Measurements from ENCODE around the gene DGAT2L6.
"Not testable (repeated sequence)": the region's sequence is repeated elsewhere in the genome, so short reads cannot be mapped to it uniquely, and the experiment has no call there.

Gene DGAT2L6

DNA sequence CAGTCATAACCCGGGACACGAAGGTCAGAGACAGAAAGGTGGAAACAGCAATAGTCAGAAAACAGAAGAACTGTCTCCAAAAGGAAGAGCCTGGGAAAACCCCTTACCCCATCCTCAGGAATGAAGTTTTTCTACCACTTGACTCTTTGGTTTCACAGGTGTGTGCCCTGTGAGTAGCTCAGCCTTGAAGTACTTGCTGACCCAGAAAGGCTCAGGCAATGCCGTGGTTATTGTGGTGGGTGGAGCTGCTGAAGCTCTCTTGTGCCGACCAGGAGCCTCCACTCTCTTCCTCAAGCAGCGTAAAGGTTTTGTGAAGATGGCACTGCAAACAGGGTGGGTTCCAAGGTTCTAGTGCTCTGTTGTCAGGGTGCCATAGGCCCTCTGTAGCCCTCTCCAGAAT, 24.4 kb downstream of the DGAT2L6 start:
- no peak for DNase-seq

DNA sequence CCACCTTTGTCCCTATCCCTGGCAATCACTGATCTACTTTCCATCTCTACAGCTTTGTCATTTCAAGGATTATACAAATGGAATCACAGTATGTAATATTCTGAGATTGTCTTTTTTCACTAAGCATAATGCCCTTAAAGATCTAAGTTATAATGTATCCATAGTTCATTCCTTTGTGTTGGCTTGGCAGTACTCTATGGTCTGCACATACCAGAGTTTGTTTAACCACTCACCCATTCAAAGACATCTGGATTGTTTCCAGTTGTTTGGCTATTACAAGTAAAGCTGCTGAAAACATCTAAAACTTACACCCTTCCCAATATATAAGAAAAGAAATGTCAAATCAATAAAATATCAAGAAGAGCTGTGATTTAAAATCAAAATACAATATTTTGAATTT, 31.2 kb downstream of the DGAT2L6 start:
- no peak for DNase-seq

DNA sequence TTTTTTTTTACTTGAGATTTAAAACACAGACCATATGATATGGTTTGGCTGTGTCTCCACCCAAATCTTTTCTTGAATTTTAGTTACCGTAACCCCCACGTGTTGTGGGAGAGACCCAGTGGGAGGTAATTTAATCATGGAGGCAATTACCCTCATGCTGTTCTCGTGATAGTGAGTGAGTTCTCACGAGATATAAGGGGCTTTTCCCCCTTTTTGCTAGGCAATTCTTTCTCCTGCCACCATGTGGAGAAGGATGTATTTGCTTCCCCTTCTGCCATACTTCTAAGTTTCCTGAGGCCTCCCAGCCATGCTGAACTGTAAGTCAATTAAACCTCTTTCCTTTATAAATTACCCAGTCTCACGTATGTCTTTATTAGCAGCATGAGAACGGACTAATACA, 32.3 kb downstream of the DGAT2L6 start:
- DNase-seq = not testable (repeated sequence)

DNA sequence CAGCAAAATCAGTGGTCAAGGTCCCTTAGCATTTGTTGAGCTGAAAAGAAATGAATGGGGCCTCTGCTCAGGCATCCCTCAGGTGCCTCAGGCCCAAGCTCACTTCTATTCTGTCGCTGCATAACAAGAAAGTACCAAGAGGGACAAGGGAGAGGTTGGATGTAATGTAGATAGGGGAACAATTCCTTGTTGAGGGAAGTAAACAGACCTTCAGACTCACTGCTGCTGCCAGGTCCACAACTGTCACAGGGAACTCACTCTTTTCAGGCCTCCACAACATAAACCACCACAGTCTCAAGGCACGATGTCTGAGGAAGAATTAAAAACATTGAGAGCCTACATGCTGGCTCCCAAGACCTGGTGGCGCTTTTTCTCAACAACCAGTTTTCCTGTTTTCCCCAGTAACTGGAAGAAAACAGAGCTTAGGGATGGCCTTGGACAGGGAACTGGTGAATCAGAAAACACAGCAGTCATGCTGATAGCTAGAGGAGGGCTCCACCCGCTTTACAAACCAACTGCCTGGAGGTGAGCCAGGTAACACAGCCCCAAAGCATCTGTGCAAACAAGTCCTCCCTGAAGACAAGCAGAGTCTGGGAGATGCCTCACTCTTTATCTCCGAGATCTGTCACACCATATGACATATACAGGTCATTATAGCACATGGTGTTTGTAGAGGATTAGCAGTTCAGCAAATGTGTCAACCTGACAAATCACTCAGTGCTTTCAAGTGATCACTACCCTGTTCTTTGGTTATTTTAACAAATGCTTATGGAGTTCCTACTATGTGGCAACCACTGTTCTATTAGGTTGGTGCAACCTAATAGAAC, 42.9 kb downstream of the DGAT2L6 start:
- no peak for DNase-seq

DNA sequence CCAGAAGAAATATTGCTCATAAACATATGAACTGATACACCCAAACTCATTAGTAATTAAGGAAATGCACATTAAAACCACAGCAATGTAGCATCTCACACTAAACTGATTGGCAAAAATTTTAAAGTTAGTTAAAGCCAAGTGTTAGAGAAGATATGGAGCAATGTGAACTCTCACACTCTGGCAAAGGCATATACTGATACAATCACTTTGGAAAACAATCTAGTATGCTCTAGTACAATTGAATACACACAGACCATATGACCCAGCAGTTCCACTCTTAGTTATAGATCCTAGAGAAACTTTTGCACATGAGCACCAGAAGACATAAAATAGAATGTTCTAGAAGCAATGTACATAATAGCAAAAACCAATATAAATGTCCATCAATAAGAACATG, 48.8 kb downstream of the DGAT2L6 start:
- DNase-seq = no peak

DNA sequence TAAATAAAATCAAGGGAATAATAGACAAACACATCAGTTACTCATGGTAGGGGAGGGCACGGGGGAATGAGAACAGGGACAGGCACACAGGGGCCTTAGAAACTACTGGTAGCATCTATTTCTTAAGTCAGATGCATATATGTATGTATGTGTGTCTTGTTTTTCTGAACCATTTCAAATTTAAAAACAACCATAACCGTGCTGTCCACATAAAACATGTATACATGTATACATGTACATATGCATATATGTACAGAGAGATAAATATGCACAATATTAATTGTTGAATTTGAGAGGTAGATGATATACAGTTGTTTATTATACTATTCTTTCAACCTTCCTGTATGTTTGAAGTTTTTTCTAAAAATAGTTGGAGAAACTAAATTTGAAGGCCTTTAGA, 49.4 kb downstream of the DGAT2L6 start:
- DNase-seq = no peak

DNA sequence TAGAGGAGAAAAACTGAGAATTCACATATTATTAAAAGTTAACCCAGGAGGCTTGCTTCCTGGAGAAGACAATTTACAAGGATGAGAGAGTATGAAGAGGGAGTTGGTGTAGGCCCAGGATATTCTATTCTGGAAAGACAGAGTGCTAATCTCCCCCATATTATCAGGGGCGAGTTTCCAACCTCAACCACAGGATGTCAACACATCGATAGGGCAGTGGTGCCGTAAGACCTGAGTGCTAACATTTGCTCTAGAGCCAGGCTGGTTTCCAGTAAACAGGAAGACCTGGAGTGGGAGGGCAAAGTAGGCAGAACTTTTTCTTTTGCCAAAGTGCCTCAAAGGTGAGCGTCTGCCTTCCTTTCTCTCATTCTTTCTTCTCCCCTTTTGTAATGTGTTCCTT, 54.4 kb downstream of the DGAT2L6 start:
- no peak for DNase-seq

DNA sequence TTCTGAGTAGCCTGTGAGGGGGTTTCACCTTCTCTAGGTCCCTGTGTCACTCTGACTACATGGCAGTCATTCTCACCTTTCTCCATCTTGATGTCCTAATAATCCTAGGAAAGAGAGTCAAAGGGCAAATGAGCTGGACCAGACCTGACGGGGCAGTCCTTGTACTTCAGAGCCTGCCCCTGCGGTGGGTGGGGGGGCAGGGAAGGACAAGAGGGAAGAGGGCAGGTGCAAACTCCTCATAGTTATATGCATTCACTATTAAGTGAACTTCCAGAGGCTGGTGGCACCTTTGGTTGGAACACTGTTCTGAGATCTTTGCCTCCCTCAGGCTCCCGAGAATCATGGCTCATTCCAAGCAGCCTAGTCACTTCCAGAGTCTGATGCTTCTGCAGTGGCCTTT, 57.1 kb downstream of the DGAT2L6 start, which contains the start of gene AWAT1:
TSS of gene AWAT1 (plus strand) at position 301 of the 400 bp plus-strand sequence. CDS start at position 342, 41 bp downstream.
- DNase-seq = no peak

DNA sequence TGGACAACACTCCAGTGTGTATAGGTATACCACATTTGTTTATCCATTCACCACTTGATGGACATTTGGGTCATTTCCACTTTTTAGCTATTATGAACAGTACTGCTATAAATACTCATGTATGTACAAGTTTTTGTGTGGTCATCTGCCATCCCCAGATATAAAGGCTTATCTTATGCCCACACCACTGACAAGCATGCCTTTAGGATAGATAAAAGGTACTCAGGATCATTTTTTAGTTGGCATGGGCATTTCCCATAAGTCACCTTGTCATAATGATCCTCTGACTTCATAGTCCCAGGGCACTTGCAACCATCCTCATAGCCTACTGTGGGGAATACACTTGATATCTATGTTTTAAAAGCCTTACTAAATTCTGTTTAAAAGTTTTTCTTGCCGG, 63.5 kb downstream of the DGAT2L6 start:
- no peak for DNase-seq

DNA sequence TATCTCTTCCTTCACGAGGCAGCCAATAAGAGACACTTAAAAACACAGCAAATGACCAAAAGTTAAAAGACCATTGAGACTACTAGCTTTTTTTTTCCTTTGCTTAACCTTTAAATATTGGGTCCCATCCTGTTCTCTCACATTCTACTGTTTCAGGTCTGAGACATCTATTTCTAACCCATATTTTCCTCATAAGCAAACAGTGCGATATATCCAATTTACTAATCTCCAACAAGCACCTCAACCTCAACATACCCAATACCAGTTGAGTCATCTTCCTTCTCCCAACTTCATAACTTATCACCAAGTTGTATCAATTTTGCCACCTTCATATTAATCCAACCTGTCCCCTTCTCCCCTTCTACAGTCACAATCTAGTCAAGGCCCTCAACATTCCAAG, 64.2 kb downstream of the DGAT2L6 start:
- DNase-seq = no peak

DNA sequence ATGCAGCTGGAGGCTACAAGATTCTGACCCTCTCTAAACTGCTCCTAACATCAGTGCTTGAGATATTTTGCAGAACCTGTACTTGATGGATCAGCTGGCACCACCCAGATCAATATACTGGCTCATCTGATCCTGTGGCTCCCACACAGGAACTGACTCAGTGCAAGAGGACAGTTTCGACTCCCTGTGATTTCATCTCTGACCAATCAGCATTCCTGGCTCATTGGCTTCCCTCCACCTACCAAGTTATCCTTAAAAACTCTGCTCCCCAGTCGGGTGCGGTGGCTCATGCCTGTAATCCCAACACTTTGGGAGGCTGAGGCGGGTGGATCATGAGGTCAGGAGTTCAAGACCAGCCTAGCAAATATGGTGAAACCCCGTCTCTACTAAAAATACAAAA, 66.3 kb downstream of the DGAT2L6 start:
- DNase-seq = not testable (repeated sequence)

DNA sequence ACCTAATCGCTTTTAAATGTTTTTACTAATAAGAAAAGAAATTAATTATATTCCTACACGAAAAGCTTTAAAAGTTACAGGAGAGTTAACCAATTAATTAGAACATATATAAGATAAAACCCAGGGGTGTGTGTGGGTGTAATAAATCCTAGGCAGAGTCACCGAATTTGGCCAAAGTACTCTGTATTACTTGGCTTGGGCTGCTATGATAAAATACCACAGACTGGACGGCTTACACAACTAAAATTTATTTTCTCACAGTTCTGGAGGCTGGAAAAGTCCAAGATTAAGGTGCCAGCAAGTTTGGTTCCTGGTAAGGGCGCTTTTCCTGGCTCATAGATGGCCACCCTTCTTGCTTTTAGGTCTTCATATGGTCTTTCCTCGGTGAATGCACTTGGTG, 67.6 kb downstream of the DGAT2L6 start:
- DNase-seq = no peak

DNA sequence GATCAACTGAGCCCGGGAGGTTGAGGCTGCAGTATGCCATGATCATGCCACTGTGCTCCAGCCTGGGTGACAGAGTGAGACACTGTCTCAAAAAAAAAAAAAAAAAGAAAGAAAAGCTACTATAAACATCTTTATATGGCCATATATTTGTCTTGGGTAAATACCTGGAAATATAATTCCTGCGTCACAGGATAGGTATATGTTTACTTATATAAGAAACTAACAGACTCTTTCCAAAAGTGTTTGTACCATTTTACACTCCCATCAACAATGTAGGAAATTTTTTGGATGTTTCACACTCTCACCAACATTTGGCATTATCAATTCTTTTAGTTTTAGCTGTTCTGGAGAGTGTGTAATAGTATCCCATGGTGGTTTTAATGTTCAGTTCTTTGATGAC, 70.0 kb downstream of the DGAT2L6 start:
- DNase-seq = no peak

DNA sequence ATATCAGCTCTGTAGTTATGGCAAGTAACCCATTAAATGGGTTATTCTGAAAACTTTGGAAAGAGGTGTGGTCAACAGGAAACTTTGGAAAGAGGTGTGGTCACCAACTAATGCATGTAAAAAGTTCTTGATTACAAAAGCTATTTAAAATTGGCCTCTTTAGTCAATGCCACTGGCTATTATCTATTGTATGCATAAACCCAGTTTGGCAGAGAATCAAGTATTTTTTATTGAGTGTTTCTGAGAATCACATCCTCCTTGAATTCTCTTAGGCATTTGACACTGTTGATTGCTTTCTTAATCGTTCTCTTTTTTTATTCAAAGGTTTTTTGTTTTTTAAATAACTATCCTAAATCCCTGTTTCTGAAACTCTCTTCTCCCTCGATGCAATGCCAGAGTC, 75.2 kb downstream of the DGAT2L6 start:
- DNase-seq = no peak

DNA sequence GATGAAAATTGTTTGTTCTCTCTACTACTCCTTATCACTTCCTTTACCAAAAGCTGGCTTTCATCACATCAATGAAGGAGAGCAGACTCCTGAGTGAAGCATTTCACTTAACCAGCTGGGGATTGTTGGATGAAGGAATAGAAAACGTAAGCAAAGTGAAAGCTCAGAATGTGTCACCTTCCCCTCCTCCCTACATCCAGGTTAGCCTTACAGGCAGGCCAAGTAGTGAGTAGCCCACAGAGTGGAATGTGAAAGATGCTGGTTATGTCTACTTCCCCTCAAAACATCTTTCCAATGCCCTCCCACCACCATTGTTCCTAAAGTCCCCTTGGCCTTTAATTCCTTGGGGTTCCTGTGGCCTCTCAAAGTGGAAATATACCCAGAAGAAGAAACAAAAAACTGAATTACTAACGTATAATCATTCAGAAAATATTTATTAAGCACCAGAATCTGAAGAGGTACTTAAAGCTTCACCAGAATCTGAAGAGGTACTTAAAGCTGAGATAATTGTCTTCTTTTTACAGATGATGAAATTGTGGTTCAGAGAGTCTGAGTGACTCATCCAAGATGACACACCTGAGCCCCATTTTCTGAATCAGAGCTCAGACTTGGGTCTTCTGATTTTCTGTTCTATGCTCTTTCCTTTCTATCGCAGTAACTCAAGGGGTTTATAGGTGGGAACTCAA, 76.2 kb downstream of the DGAT2L6 start:
- no peak for DNase-seq

DNA sequence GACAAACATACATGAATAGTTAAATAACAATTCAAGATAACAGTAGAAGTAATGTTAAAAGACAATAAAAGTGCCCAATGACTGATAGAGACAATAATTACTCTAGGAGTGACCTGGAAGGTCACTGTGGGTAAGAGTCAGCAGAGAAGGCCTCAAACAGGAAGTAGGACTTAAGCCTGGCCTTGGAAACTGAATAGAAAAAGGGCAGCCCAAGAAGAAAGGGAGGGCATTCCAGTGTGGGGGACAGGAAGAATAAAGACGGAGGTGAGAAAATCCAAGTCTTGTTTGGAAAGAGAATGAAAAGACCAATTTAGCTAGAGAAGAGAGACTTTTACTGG, 76.7 kb downstream of the DGAT2L6 start:
- DNase-seq = no peak

DNA sequence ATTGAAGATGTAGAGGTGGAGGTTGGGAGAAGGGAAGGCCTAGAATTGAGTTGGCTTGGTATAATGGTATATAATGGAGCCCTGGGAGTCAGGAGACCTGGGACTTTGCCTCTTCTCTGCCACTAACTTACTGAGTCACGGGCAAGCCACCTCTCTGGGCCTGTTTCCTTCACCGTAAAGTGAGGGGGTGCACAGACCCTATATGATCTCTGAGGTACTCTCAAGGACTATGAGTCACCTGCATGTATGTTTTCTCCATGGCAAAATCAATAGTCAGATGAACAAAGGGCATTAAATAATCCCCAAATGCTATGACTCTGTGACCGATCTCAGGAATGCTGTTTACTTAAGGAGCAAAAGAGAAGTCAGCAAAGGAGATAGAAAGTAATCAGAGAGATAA, 77.6 kb downstream of the DGAT2L6 start:
- DNase-seq = no peak

Data from stimulated activated CD4-positive, alpha-beta T cell treated with anti-CD3 and anti-CD28 coated beads, Interleukin-2, amount 100 ng/mL, for 48 hours (primary cell).